B cell (primary cell): ENCODE results near the gene KNOP1.

Experiments used
- CTCF ChIP-seq: fragments of 200-600 bp; IDR thresholded peaks from one replicate; pipeline ENCODE4 v1.8.0; 2022; ENCODE audit warnings: antibody characterized with exemption, mild to moderate bottlenecking
- EZH2 ChIP-seq: IDR thresholded peaks from 2 replicates; pipeline ENCODE4 v1.6.1; 2012; ENCODE audit warnings: borderline replicate concordance, low read depth, mild to moderate bottlenecking, moderate library complexity, low read length; ENCODE audit not compliant: insufficient read depth, poor library complexity, severe bottlenecking

DNA sequence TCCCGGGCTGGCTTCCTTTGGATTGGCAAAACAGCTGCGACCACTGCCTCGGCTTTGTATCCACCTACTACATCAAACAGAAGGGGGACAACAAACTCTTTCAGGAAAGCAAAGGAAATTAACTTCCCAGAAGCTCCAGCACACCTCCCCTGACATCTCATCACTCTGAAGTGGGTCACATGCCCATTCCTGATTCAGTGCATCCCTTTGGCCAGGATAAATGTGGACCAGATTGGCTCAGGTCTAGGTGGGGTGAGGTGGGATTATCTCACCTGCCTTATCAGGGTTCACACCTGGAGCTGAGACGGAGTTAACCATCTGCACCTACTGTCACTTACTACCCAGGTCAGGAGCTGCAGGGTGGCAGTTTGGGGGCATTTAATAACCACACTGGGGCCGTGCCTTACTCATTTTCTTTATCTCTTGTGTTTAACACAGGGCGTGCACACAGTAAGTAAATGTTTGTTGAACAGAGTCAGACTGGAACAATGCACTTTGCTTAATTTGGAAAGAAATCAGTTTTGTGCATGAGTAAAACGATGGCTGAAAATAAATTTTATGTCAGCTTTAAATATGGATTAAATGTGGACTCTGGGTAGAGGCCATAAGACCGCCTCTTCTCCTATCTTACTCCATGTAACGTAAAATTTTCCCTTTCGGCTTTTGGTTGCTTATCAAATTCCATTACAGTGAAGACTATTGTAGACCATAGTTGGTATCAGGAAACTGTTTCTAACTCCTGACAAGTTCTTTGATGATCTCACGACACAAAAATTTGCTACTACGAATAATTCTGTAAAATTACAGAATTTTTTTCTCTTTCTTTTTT, 36.0 kb upstream of the KNOP1 start:
- TF ChIP-seq CTCF (no peak), EZH2 (no peak)
